ENCODE results near the gene PPP2R5C.

DNA sequence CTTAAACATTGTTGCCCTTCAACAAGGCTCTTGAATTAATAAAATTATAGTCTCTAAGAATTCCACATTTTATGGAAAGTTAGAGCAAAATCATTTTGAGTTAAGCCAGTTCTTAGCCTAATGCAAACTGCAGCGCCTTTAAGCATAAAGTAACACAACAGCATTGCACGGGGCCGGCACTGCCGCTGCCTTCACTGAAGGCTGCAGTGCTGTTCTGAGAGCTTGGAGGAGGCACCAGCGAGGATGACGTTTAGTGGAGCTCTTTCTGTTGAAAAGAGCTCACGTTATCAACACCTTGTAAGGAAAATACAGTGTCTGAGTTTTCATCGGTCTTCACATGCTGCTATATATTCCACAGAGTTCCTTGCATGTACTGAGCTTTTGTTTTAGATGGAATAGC is 164.6 kb downstream of the PPP2R5C start:
- TF ChIP-seq, protein P1, sequence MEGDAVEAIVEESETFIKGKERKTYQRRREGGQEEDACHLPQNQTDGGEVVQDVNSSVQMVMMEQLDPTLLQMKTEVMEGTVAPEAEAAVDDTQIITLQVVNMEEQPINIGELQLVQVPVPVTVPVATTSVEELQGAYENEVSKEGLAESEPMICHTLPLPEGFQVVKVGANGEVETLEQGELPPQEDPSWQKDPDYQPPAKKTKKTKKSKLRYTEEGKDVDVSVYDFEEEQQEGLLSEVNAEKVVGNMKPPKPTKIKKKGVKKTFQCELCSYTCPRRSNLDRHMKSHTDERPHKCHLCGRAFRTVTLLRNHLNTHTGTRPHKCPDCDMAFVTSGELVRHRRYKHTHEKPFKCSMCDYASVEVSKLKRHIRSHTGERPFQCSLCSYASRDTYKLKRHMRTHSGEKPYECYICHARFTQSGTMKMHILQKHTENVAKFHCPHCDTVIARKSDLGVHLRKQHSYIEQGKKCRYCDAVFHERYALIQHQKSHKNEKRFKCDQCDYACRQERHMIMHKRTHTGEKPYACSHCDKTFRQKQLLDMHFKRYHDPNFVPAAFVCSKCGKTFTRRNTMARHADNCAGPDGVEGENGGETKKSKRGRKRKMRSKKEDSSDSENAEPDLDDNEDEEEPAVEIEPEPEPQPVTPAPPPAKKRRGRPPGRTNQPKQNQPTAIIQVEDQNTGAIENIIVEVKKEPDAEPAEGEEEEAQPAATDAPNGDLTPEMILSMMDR (conservative IDR thresholded peaks at IDR 0.05; ENCODE audit: low read depth, low read length): no peak
- TF ChIP-seq EZH2phosphoT487 (IDR thresholded peaks at IDR 0.05; ENCODE audit: borderline replicate concordance, low read length): no peak
- no peak for TF ChIP-seq EZH2 (IDR thresholded peaks at IDR 0.05; ENCODE audit: low read length, unreplicated experiment)
